ENCODE measurements around the gene CFAP46. TPM values are rescaled to one million over a fixed set of nuclear protein-coding genes. Genes with fewer than 3 reads are reported as not detected.
"Not testable (repeated sequence)": the region's sequence is repeated elsewhere in the genome, so short reads cannot be mapped to it uniquely, and the experiment has no call there.

The CFAP46 gene
- total RNA-seq, 1 donor from 2014 or later = 1.3 TPM

GRCh38 chr10:132967540-132967939 is 25.2 kb upstream of the CFAP46 start:
- no peaks in the 10 kb centered on the region for H3K9me3 ChIP-seq (ENCODE audit: insufficient read depth, low read depth, low read length)
- Mint-ChIP-seq H3K27ac (ENCODE audit: unreplicated experiment) (no peak overlapping the region), H3K36me3 (ENCODE audit: low read depth, unreplicated experiment) (peaks cover 2% of the 10 kb centered on the region), H3K4me1 (ENCODE audit: low read depth, unreplicated experiment) (peaks cover 3% of the 10 kb centered on the region), H3K27me3 (ENCODE audit: low read depth, unreplicated experiment) (peaks cover 49% of the 10 kb centered on the region), H3K4me3 (ENCODE audit: unreplicated experiment) (no peak overlapping the region), H3K9me3 (ENCODE audit: unreplicated experiment) (no peaks in the 10 kb centered on the region)
- H3K27me3 ChIP-seq (ENCODE audit: insufficient read depth, low read length) = peaks cover 13% of the 10 kb centered on the region
- no peak overlapping the region for H3K9ac ChIP-seq (ENCODE audit: low read length)
- H2AFZ ChIP-seq (ENCODE audit: low read depth, low read length) = no peak overlapping the region
- H3K4me2 ChIP-seq (ENCODE audit: low read length) = no peak overlapping the region
- peaks cover 5% of the 10 kb centered on the region for H3K4me1 ChIP-seq (ENCODE audit: insufficient read depth, low read length)
- TF ChIP-seq EZH2 (IDR thresholded peaks at IDR 0.05; ENCODE audit: insufficient read depth, low read length) = no peak
- no peak for TF ChIP-seq CTCF (IDR thresholded peaks at IDR 0.05; ENCODE audit: insufficient read depth, low read depth, low read length)
- no peaks in the 10 kb centered on the region for H4K20me1 ChIP-seq (ENCODE audit: insufficient read depth, low read length)
- H3K4me3 ChIP-seq (ENCODE audit: insufficient read depth, low read depth, low read length) = no peak overlapping the region
- H3K79me2 ChIP-seq (ENCODE audit: insufficient read depth, low read length) = no peaks in the 10 kb centered on the region
- no peaks in the 10 kb centered on the region for H3K36me3 ChIP-seq (ENCODE audit: insufficient read depth, low read length)
- H3K27ac ChIP-seq (ENCODE audit: low read depth, low read length) = no peak overlapping the region
- FAIRE-seq (no peak), DNase-seq (ENCODE audit: low read depth) (no peak)

GRCh38 chr10:132965411-132966057 is 23.2 kb upstream of the CFAP46 start:
- H3K4me3 Mint-ChIP-seq (ENCODE audit: unreplicated experiment) = no peak overlapping the region
- H3K27me3 ChIP-seq (ENCODE audit: insufficient read depth, low read length) = peaks cover 13% of the 10 kb centered on the region
- peaks cover 2% of the 10 kb centered on the region for H3K36me3 Mint-ChIP-seq (ENCODE audit: low read depth, unreplicated experiment)
- H3K9me3 ChIP-seq (ENCODE audit: insufficient read depth, low read depth, low read length) = no peaks in the 10 kb centered on the region
- H3K4me3 ChIP-seq (ENCODE audit: insufficient read depth, low read depth, low read length) = no peak overlapping the region
- no peak overlapping the region for H3K27ac ChIP-seq (ENCODE audit: low read depth, low read length)
- H3K4me1 Mint-ChIP-seq (ENCODE audit: low read depth, unreplicated experiment) = no peaks in the 10 kb centered on the region
- no peaks in the 10 kb centered on the region for H4K20me1 ChIP-seq (ENCODE audit: insufficient read depth, low read length)
- no peaks in the 10 kb centered on the region for H3K79me2 ChIP-seq (ENCODE audit: insufficient read depth, low read length)
- FAIRE-seq (no peak), DNase-seq (ENCODE audit: low read depth) (no peak)
- peaks cover 12% of the 10 kb centered on the region for H3K4me1 ChIP-seq (ENCODE audit: insufficient read depth, low read length)
- no peak for TF ChIP-seq CTCF (IDR thresholded peaks at IDR 0.05; ENCODE audit: insufficient read depth, low read depth, low read length)
- no peak for TF ChIP-seq EZH2 (IDR thresholded peaks at IDR 0.05; ENCODE audit: insufficient read depth, low read length)
- H3K27me3 Mint-ChIP-seq (ENCODE audit: low read depth, unreplicated experiment) = peaks cover 41% of the 10 kb centered on the region
- no peaks in the 10 kb centered on the region for H3K9me3 Mint-ChIP-seq (ENCODE audit: unreplicated experiment)
- no peak overlapping the region for H3K4me2 ChIP-seq (ENCODE audit: low read length)
- peak overlapping the region; percentile 34 for H2AFZ ChIP-seq (ENCODE audit: low read depth, low read length)
- H3K36me3 ChIP-seq (ENCODE audit: insufficient read depth, low read length) = no peaks in the 10 kb centered on the region
- H3K9ac ChIP-seq (ENCODE audit: low read length) = no peak overlapping the region
- no peak overlapping the region for H3K27ac Mint-ChIP-seq (ENCODE audit: unreplicated experiment)

GRCh38 chr10:132964707-132965410 is 22.5 kb upstream of the CFAP46 start:
- not testable (repeated sequence) for H3K4me3 Mint-ChIP-seq (ENCODE audit: unreplicated experiment); H3K79me2 ChIP-seq (ENCODE audit: insufficient read depth, low read length); H3K27ac ChIP-seq (ENCODE audit: low read depth, low read length); H3K4me3 ChIP-seq (ENCODE audit: insufficient read depth, low read depth, low read length); H3K9me3 Mint-ChIP-seq (ENCODE audit: unreplicated experiment); DNase-seq (ENCODE audit: low read depth); H3K27ac Mint-ChIP-seq (ENCODE audit: unreplicated experiment); H3K4me1 Mint-ChIP-seq (ENCODE audit: low read depth, unreplicated experiment); H3K9ac ChIP-seq (ENCODE audit: low read length); FAIRE-seq; H3K9me3 ChIP-seq (ENCODE audit: insufficient read depth, low read depth, low read length); H3K36me3 Mint-ChIP-seq (ENCODE audit: low read depth, unreplicated experiment); H3K36me3 ChIP-seq (ENCODE audit: insufficient read depth, low read length); H3K4me2 ChIP-seq (ENCODE audit: low read length); H4K20me1 ChIP-seq (ENCODE audit: insufficient read depth, low read length)
- H2AFZ ChIP-seq (ENCODE audit: low read depth, low read length) = peak overlapping the region; percentile 10
- peaks cover 11% of the 10 kb centered on the region for H3K27me3 ChIP-seq (ENCODE audit: insufficient read depth, low read length)
- peaks cover 37% of the 10 kb centered on the region for H3K27me3 Mint-ChIP-seq (ENCODE audit: low read depth, unreplicated experiment)
- peaks cover 12% of the 10 kb centered on the region for H3K4me1 ChIP-seq (ENCODE audit: insufficient read depth, low read length)

Measured in astrocyte (in vitro differentiated cells and primary cell).